Erythroblast (primary cell): ENCODE results near the gene CHST15.

Source experiments
- GATA1 ChIP-seq: IDR thresholded peaks from 2 replicates; pipeline ENCODE4 v1.6.1; 2011; ENCODE audit warnings: low read depth, mild to moderate bottlenecking, control low read depth, low read length, moderate library complexity
- POLR2A ChIP-seq: IDR thresholded peaks from 2 replicates; pipeline ENCODE4 v1.6.1; 2011; ENCODE audit warnings: mild to moderate bottlenecking, low read length

DNA sequence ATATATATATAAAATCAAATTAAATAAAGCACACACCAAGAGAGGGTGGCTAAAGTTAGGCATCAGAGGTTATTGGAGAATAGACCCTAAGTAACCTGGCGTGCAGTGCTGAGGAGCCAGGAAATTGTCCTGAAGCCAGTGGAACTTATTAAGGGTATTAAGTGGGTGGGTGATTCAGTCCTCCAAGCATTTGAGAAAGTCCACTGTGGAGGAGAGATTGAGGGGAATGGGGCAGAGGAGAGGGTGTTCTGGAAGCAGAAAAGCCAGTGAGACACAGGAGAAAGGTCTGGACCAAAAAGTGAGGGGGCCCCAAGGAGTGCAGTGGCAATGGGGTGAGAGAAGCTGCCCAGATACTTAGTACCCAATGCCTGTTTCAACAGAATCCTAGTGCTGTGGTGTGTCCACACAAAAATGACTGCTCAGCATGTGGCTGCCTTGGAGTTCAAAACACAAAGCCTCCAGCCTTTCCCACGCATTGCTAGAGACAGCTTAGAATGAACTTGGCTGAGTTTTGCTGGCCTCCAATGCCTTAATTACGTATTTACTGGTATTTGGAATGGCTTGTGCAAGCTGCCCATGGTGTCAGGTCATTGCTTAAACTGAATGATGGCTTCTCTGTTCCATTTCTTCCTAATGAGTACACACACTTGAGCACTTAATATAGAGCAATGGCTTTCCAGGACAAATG is 44.9 kb upstream of the CHST15 start:
- no peak for TF ChIP-seq POLR2A
- TF ChIP-seq GATA1: no peak
